ENCODE results near the gene HIPK1.

The HIPK1 gene

GRCh38 chr1:113928941-113929749, at the start of gene HIPK1:
Gene HIPK1 (plus strand): TSS chr1:113929324.
- peak; percentile 93 to 94 for DNase-seq

- no peak for DNase-seq
Measured at GRCh38 chr1:113879739-113880038, 49.4 kb upstream of the HIPK1 start.

- no peak for DNase-seq
Measured at GRCh38 chr1:113881661-113882060, 47.5 kb upstream of the HIPK1 start.

GRCh38 chr1:113886417-113887401, 42.4 kb upstream of the HIPK1 start:
- no peak for DNase-seq

GRCh38 chr1:113887402-113888175, 41.5 kb upstream of the HIPK1 start, which contains the start of gene BCL2L15:
Gene BCL2L15 (minus strand): TSS chr1:113887581. CDS start chr1:113887375, 206 bp downstream.
- no peak for DNase-seq

GRCh38 chr1:113890816-113891215, 38.3 kb upstream of the HIPK1 start:
- DNase-seq: no peak

GRCh38 chr1:113891631-113892220, 37.4 kb upstream of the HIPK1 start:
- DNase-seq: no peak

GRCh38 chr1:113893267-113893666, 35.9 kb upstream of the HIPK1 start:
- no peak for DNase-seq

- DNase-seq: no peak
Measured at GRCh38 chr1:113895098-113895497, 34.0 kb upstream of the HIPK1 start.

GRCh38 chr1:113895961-113896360, 33.2 kb upstream of the HIPK1 start:
- DNase-seq: no peak

- DNase-seq: no peak
Measured at GRCh38 chr1:113898241-113898814, 30.8 kb upstream of the HIPK1 start.

GRCh38 chr1:113899111-113899510, 30.0 kb upstream of the HIPK1 start:
- DNase-seq: no peak

- DNase-seq: no peak
Measured at GRCh38 chr1:113901191-113901590, 27.9 kb upstream of the HIPK1 start.

- DNase-seq: peak; percentile 30 to 31
Measured at GRCh38 chr1:113903501-113904292, 25.4 kb upstream of the HIPK1 start.

GRCh38 chr1:113904293-113904673, 24.8 kb upstream of the HIPK1 start:
- DNase-seq: no peak

GRCh38 chr1:113904674-113905434, 24.3 kb upstream of the HIPK1 start, which contains the start of the genes AP4B1 and DCLRE1B:
Gene AP4B1 (minus strand): TSS chr1:113904799. CDS start chr1:113904717, 82 bp downstream.
Gene DCLRE1B (plus strand): TSS chr1:113905326. CDS start chr1:113905587, 261 bp downstream.
- DNase-seq: peak; percentile 96 to 99

- peak in 1 of 2 donors; percentile 42 for DNase-seq
Measured at GRCh38 chr1:113905435-113905861, 23.7 kb upstream of the HIPK1 start.

GRCh38 chr1:113912594-113913311, 16.4 kb upstream of the HIPK1 start:
- no peak for DNase-seq

GRCh38 chr1:113913312-113913668, 15.8 kb upstream of the HIPK1 start:
- DNase-seq: no peak
